NCI-H146 treated with DMSO at 0.1 percent for 48 hours (cell line): ENCODE data around the gene OTX2.

Experiments used
- DNase-seq: peaks from one replicate; lab custom pipeline; 2025; ENCODE audit not compliant: unreplicated experiment; lab: John Stamatoyannopoulos, UW

OTX2 gene

DNA sequence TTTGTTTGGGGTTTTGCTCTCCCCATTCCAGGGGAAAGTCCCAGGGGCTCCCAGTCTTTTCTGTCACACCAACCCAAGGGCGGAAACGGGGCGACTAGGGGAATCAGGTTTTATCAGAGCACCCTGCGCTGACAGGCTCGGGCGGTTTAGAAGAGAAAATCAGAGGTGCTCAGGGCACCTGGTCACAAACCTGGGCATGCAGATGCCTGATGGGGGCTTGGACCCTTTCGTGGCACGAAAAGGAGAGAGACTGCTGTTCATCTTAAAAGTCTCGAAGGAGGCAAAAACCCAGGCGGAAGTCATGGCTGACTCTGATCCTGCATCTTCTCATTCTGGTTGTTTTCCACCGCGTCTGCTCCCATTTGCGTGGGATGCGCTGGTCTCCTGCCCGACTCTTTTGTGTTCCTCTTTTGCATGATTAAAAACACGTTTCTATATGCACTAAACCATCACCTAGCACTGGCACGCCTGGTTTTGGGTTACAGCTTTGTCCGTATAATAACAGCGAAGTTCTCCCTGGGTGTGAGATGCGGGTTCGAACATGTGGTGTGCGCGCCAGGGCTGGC is 13.2 kb downstream of the OTX2 start:
- no peak for DNase-seq

GRCh38 chr14:56796259-56796658 is 14.0 kb downstream of the OTX2 start:
- no peak for DNase-seq

GRCh38 chr14:56795284-56795622 is 15.0 kb downstream of the OTX2 start:
- no peak for DNase-seq

DNA sequence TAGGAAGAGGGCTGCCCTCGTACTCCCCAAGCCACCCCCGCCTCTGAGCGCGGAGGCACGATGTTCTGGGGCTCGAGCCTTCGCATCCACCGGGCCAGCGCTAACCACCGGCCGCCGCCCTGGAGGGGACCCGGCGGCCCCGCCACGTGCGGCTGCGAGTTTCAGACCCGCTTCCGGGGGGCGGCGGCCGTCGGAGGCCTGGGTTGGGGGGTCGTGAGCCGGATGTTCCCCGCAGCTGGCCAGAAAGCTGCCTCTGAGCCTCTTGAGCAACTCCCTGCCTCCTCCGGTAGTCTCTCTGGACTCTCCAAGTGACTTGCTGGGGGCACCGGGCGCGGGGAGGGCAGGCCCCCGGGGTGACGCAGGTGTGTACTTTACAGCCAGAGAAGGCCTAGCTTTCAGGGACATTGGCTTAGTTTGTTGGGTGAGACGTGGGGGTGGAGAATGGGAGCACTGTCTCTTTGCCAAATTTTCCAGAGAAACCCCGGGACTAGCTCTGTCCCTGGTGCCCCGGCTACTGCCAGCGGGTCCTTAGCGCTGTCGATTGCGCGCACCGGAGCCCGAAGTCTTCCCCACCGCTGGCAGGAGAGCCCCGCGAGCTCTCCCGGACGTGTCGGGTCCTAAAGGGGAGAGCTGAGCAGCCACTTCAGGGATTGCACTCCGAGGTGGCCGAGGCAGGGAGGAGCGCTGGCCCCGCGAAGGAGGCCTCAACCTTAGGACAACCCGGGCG is 15.6 kb downstream of the OTX2 start:
- DNase-seq: no peak

GRCh38 chr14:56794088-56794556 is 16.2 kb downstream of the OTX2 start:
- DNase-seq: no peak

DNA sequence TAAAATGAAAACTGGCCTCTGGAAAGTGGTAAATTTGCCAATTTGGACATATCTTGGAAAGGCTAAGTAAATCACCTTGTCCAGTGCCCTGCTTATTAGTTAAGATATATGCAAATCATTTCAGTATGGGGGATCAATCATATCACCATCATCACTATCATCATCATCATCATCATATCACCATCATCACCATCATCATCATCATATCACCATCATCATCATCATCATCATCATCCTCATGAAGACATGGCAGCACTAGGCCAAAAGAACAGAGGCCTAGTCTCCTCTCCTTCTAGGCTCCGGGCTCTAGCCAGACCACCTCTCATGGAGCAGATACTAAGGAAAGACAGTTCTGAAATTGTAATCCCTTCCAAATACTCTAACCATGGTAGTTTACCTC is 20.3 kb downstream of the OTX2 start:
- DNase-seq: no peak

DNA sequence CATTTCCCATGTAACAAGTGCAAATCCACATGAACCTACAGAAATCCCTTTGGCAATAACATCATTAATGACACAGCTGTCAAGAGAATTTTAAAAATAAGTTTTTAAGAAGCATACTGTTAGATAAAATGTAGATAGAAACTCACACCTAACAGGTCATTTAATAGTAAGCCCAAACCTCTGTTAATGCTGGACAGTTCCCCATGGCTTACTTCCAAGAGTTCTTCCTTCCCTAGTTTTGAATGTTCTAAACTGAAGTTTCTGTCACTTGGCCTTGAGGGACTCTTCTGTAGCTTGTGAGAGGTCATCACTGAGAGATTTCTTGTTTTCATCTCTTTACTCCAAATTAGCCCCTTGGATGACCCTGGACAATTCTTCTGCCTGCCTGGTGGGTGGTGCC is 22.7 kb downstream of the OTX2 start:
- no peak for DNase-seq

DNA sequence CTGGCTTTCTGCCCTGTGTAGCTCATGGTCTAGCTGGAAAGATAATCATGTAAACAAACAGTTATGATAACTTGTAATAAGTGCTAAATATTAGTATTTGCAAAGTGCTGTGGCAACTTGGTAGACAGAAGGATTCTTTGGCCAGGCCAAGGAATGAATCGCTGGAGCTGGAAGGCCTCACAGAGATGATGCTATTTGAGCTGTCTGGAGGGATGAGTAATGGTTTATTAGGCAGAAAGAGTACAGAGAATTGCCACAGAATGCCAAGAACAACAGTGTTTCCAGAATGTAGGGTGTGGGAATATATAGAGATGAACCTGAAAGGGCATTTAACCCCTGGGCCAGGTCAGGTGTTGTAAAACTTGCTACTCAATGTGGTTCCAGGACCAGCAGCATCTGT is 27.6 kb downstream of the OTX2 start:
- no peak for DNase-seq

GRCh38 chr14:56774503-56774902 is 35.8 kb downstream of the OTX2 start:
- peak; percentile 11 for DNase-seq

- no peak for DNase-seq
These were observed 39.8 kb downstream of the OTX2 start for GRCh38 chr14:56770512-56770911.

- no peak for DNase-seq
These were observed 49.9 kb downstream of the OTX2 start for GRCh38 chr14:56760164-56760914.

DNA sequence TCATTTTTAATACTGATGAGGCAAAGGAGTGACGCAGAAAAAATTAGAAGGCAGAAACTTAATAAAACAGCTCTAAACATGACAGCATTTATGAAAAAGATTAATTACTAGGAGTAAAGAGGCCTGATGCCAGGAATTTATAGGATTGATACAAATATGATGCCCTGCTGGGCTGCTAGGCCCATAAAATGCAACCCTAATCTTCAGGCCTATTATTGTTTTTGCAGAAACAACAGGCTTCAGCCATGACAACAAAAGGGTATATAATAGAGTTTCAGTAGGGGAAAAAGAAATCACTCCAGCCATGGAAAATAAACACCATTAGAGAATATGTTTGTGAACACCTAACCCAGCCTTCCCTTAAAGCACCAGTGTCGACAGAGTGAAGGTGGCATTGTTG is 50.6 kb downstream of the OTX2 start:
- DNase-seq: peak; percentile 49

DNA sequence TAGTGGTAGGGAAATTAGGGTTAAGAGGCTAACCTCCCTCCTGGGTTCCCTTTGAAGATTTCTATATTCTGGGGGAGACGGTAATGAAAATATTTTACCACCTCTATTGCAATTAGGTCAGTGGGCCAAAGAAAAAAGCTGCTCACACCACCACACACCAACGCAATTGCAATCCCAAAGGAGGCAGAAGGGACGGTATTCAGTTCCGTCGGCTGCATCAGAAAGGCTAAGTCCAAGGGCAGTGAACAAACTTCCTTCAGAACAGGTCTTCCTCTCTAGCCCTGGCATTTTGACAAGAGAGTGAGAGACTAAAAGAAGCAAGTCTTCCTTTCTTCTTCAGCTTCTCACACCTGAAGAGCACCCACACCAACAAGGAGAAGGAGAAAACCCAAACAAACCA is 51.2 kb downstream of the OTX2 start:
- DNase-seq: no peak

DNA sequence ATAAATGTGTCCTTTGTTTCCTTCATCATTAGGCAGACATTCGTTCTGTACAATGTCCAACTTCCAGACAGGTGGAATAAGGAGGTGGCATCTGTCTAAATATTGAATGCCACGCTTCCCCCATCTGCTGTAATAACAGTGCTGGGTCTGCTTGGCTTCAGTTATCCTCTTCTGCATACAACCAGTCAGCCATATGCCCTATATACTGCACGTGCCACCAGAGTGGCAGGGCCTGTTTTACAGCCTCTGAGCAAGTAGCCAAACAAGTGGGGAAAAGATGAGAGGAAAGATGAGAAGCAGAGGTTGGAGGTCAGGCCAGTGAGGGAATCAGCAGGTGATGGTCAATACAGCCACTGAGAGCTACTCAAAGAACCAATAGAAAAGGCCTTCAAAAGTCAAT is 55.4 kb downstream of the OTX2 start:
- DNase-seq: peak; percentile 86

- DNase-seq: no peak
These were observed 56.9 kb downstream of the OTX2 start for GRCh38 chr14:56753396-56753795.

DNA sequence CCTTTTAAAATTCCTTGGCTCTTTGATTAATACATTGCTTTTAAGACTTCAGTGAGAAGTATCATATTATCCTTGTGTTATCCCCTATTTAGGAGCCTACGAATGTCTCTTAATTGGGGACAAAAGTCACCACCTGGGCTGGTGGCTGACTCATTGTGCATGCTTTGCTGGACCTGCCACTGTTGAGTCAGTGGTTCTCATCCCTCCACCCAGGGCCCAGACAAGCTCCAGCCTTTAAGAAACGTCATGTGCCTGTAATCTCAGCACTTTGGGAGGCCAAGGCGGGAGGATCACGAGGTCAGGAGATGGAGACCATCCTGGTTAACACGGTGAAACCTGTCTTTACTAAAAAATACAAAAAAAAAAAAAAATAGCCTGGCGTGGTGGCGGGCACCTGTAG is 57.9 kb downstream of the OTX2 start:
- no peak for DNase-seq

- DNase-seq: peak; percentile 4
These were observed 58.8 kb downstream of the OTX2 start for GRCh38 chr14:56751471-56751870.
